PC-3 (cell line): Measurements from ENCODE around the gene ITCH. TPM values are rescaled to one million over a fixed set of nuclear protein-coding genes. Genes with fewer than 3 reads are reported as not detected.
"Not testable (repeated sequence)": the region's sequence is repeated elsewhere in the genome, so short reads cannot be mapped to it uniquely, and the experiment has no call there.

Experiments
- ATAC-seq: fragments of 200-7000 bp; cut with Tn5 transposase; 2 replicates; pipeline ENCODE4 v1.9.1; 2020; ENCODE audit warnings: mild to moderate bottlenecking, moderate library complexity
- BruUV-seq: library from RNA; stranded (reverse); fragments of 400-500 nt; replicated peaks from 2 replicates; lab custom pipeline; 2021; lab: Mats Ljungman, UMichigan
- CTCF ChIA-PET: fragments of 300-600 bp; sonication (Branson Sonifier 250); formaldehyde crosslinking; loops from one replicate; lab custom pipeline; 2022; ENCODE audit warnings: antibody characterized with exemption; lab: Charles Lee
- POLR2A ChIA-PET: fragments of 300-600 bp; sonication (Branson Sonifier 250); formaldehyde crosslinking; loops from one replicate; lab custom pipeline; 2022; ENCODE audit warnings: antibody characterized with exemption; ENCODE audit not compliant: unreplicated experiment; lab: Charles Lee
- DNase-seq: peaks from one replicate; pipeline ENCODE4 v3.0.0-alpha.2; 2015
- H2AFZ ChIP-seq: fragments of 300-600 bp; sonication (generic); 2 replicates; pipeline ENCODE4 v1.6.0; 2016; ENCODE audit warnings: antibody characterized with exemption, low read length
- H3F3A ChIP-seq: fragments of 300-600 bp; sonication (generic); one replicate; pipeline ENCODE4 v1.6.0; 2017; ENCODE audit warnings: antibody characterized with exemption, low read length, control low read depth, mild to moderate bottlenecking; ENCODE audit not compliant: unreplicated experiment
- H3K27ac ChIP-seq: fragments of 300-600 bp; sonication (generic); 2 replicates; pipeline ENCODE4 v1.5.1; 2016; ENCODE audit warnings: mild to moderate bottlenecking, low read length
- H3K27me3 ChIP-seq: fragments of 300-600 bp; sonication (generic); 2 replicates; pipeline ENCODE4 v1.6.1; 2016; ENCODE audit warnings: low read length, mixed read lengths
- H3K36me3 ChIP-seq: fragments of 300-600 bp; sonication (generic); 2 replicates; pipeline ENCODE4 v1.6.1; 2016; ENCODE audit warnings: low read depth, mixed run types, low read length, mixed read lengths
- H3K4me1 ChIP-seq: fragments of 300-600 bp; sonication (generic); 2 replicates; pipeline ENCODE4 v1.5.1; 2016; ENCODE audit warnings: low read length; ENCODE audit not compliant: insufficient read depth
- H3K4me2 ChIP-seq: fragments of 300-600 bp; sonication (generic); 2 replicates; pipeline ENCODE4 v1.6.0; 2016; ENCODE audit warnings: low read length
- H3K4me3 ChIP-seq: fragments of 300-600 bp; sonication (generic); 2 replicates; pipeline ENCODE4 v1.5.1; 2016; ENCODE audit warnings: mild to moderate bottlenecking, low read length, mixed read lengths
- H3K79me2 ChIP-seq: fragments of 300-600 bp; sonication (generic); 2 replicates; pipeline ENCODE4 v1.6.1; 2017; ENCODE audit warnings: low read length, mixed read lengths
- H3K9ac ChIP-seq: fragments of 300-600 bp; sonication (generic); 2 replicates; pipeline ENCODE4 v1.6.0; 2016; ENCODE audit warnings: mild to moderate bottlenecking, low read length
- H3K9me2 ChIP-seq: fragments of 300-600 bp; sonication (generic); replicated peaks from 2 replicates; pipeline ENCODE4 v1.6.1; 2016; ENCODE audit warnings: mixed run types, low read length, mixed read lengths
- H3K9me3 ChIP-seq: fragments of 300-600 bp; sonication (generic); 2 replicates; pipeline ENCODE4 v1.6.1; 2016; ENCODE audit warnings: low read length, mixed read lengths
- H4K20me1 ChIP-seq: fragments of 300-600 bp; sonication (generic); 2 replicates; pipeline ENCODE4 v1.6.1; 2016; ENCODE audit warnings: low read length, mixed read lengths
- CTCF ChIP-seq: fragments of 300-600 bp; sonication (generic); conservative IDR thresholded peaks from 2 replicates; pipeline ENCODE4 v1.5.1; 2017; ENCODE audit warnings: antibody characterized with exemption, low read depth, mild to moderate bottlenecking, low read length
- EZH2 ChIP-seq: fragments of 300-600 bp; sonication (generic); IDR thresholded peaks from one replicate; pipeline ENCODE4 v1.6.1; 2017; ENCODE audit warnings: antibody characterized with exemption, mild to moderate bottlenecking, low read length; ENCODE audit not compliant: unreplicated experiment
- EZH2phosphoT487 ChIP-seq: fragments of 300-600 bp; sonication (generic); IDR thresholded peaks from 2 replicates; pipeline ENCODE4 v1.6.1; 2018; ENCODE audit warnings: mild to moderate bottlenecking, antibody characterized with exemption, low read length, borderline replicate concordance
- intact Hi-C: fragments of 100-400 bp; cut with micrococcal nuclease; formaldehyde crosslinking; loops from 2 replicates; pipeline ENCODE4 v1.9.0; 2023
- total RNA-seq: library from RNA; depleted of rRNA; stranded (reverse); fragments of >200 nt; gene quantifications from 2 replicates; pipeline ENCODE4 v1.2.3, GENCODE V29; 2014

ITCH gene
- total RNA-seq, 1 experiment from 2014 or later = 54.8 TPM

GRCh38 chr20:34479627-34480026 lies 116.6 kb downstream of the ITCH start:
- no peak overlapping the region for H3K4me2 ChIP-seq
- H4K20me1 ChIP-seq = 0 out of 2 replicates have a peak, but pooled peaks cover 3% of the 10 kb centered on the region
- H3K36me3 ChIP-seq = peaks cover 63% of the 10 kb centered on the region
- BruUV-seq = no TSS peak
- intact Hi-C loops = no loop called here
- ATAC-seq (no peak), DNase-seq (no peak)
- H3K4me3 ChIP-seq = no peak overlapping the region
- POLR2A ChIA-PET = no interaction called here
- no peaks in the 10 kb centered on the region for H3K27me3 ChIP-seq
- H3K9ac ChIP-seq = no peak overlapping the region
- CTCF ChIA-PET = no interaction called here
- no peak for TF ChIP-seq EZH2
- TF ChIP-seq CTCF = no peak
- no peak for TF ChIP-seq EZH2phosphoT487
- H3K27ac ChIP-seq = no peak overlapping the region
- H3K4me1 ChIP-seq = no peaks in the 10 kb centered on the region
- no peak overlapping the region for H2AFZ ChIP-seq
- H3F3A ChIP-seq = no peaks in the 10 kb centered on the region
- no peaks in the 10 kb centered on the region for H3K9me2 ChIP-seq
- no peaks in the 10 kb centered on the region for H3K9me3 ChIP-seq
- H3K79me2 ChIP-seq = no peaks in the 10 kb centered on the region

GRCh38 chr20:34482154-34482553 lies 119.1 kb downstream of the ITCH start:
- H3K9me2 ChIP-seq, H3F3A ChIP-seq, H3K4me1 ChIP-seq, H4K20me1 ChIP-seq, H3K4me2 ChIP-seq, BruUV-seq, H3K9me3 ChIP-seq, DNase-seq, CTCF ChIA-PET, H3K27me3 ChIP-seq, H3K4me3 ChIP-seq, ATAC-seq, intact Hi-C loops, H3K27ac ChIP-seq, H2AFZ ChIP-seq, H3K9ac ChIP-seq, H3K79me2 ChIP-seq: not testable (repeated sequence)
- H3K36me3 ChIP-seq = peaks cover 69% of the 10 kb centered on the region
- POLR2A ChIA-PET = interaction anchor here (0.6 kb wide), 1 partner anchor 26 kb away, joined by 5 read pairs; no protein-coding TSS in a partner anchor

- ATAC-seq, H3K4me1 ChIP-seq, H2AFZ ChIP-seq, H3K9ac ChIP-seq, DNase-seq, H3K27ac ChIP-seq, H3K27me3 ChIP-seq, H3K9me2 ChIP-seq, H3K79me2 ChIP-seq, H3K4me3 ChIP-seq, POLR2A ChIA-PET, CTCF ChIA-PET, BruUV-seq, H3K9me3 ChIP-seq, H4K20me1 ChIP-seq, H3K4me2 ChIP-seq, intact Hi-C loops, H3F3A ChIP-seq: not testable (repeated sequence)
- peaks cover 75% of the 10 kb centered on the region for H3K36me3 ChIP-seq
These were observed 120.6 kb downstream of the ITCH start for GRCh38 chr20:34483585-34484220.
